Neural cell (in vitro differentiated cells): ENCODE results near the gene EMC9. TPM values are rescaled to one million over a fixed set of nuclear protein-coding genes. Genes with fewer than 3 reads are reported as not detected.

Experiments
- H2AFZ ChIP-seq: fragments of 200-600, 300-800 bp; sonication (generic), shearing (Covaris generic); 2 replicates; pipeline ENCODE4 v1.6.0; 2014; ENCODE audit warnings: low read depth, mild to moderate bottlenecking, antibody characterized with exemption, low read length, moderate library complexity
- H3F3A ChIP-seq: fragments of 200-600 bp; shearing (Covaris generic); 2 replicates; pipeline ENCODE4 v1.6.1; 2016; ENCODE audit warnings: mild to moderate bottlenecking, moderate library complexity, mixed read lengths, antibody characterized with exemption, low read length; ENCODE audit not compliant: insufficient read depth, poor library complexity, severe bottlenecking
- H3K27ac ChIP-seq: fragments of 200-600, 300-800 bp; sonication (generic), shearing (Covaris generic); 2 replicates; pipeline ENCODE4 v1.5.1; 2014; ENCODE audit warnings: mild to moderate bottlenecking, low read length, moderate library complexity
- H3K27me3 ChIP-seq: fragments of 300-800, 200-600 bp; sonication (generic), shearing (Covaris generic); 2 replicates; pipeline ENCODE4 v1.6.0; 2014; ENCODE audit warnings: mild to moderate bottlenecking, low read depth, low read length, moderate library complexity; ENCODE audit not compliant: insufficient read depth
- H3K36me3 ChIP-seq: fragments of 300-800, 200-600 bp; sonication (generic), shearing (Covaris generic); 2 replicates; pipeline ENCODE4 v1.5.1; 2014; ENCODE audit warnings: mild to moderate bottlenecking, antibody characterized with exemption, low read length, moderate library complexity; ENCODE audit not compliant: insufficient read depth
- H3K4me2 ChIP-seq: fragments of 300-800, 200-600 bp; sonication (generic), shearing (Covaris generic); 2 replicates; pipeline ENCODE4 v1.6.0; 2014; ENCODE audit warnings: mild to moderate bottlenecking, low read length
- H3K4me3 ChIP-seq: fragments of 300-800, 200-600 bp; sonication (generic), shearing (Covaris generic); 2 replicates; pipeline ENCODE4 v1.5.1; 2014; ENCODE audit warnings: mild to moderate bottlenecking, low read length, moderate library complexity
- H3K79me2 ChIP-seq: fragments of 200-600 bp; shearing (Covaris generic); replicated peaks from 2 replicates; pipeline ENCODE4 v1.6.0; 2014; ENCODE audit warnings: mild to moderate bottlenecking, low read length, moderate library complexity; ENCODE audit not compliant: insufficient read depth
- H3K9ac ChIP-seq: fragments of 300-800, 200-600 bp; sonication (generic), shearing (Covaris generic); 2 replicates; pipeline ENCODE4 v1.6.1; 2016; ENCODE audit warnings: mild to moderate bottlenecking, low read length, mixed read lengths
- H3K9me2 ChIP-seq: fragments of 200-600 bp; shearing (Covaris generic); 2 replicates; pipeline ENCODE4 v1.6.1; 2016; ENCODE audit warnings: mild to moderate bottlenecking, low read length, mixed read lengths; ENCODE audit not compliant: insufficient read depth
- H3K9me3 ChIP-seq: fragments of 200-600, 300-800 bp; sonication (generic), shearing (Covaris generic); 2 replicates; pipeline ENCODE4 v1.6.1; 2016; ENCODE audit warnings: mild to moderate bottlenecking, mixed run types, low read length, moderate library complexity, mixed read lengths
- H4K20me1 ChIP-seq: fragments of 200-600 bp; shearing (Covaris generic); 2 replicates; pipeline ENCODE4 v1.6.1; 2016; ENCODE audit warnings: mild to moderate bottlenecking, mixed run types; ENCODE audit not compliant: insufficient read depth
- CTCF ChIP-seq: fragments of 450-650 bp; IDR thresholded peaks from 2 replicates; pipeline ENCODE4 v1.5.1; 2014; ENCODE audit warnings: antibody characterized with exemption, mild to moderate bottlenecking, moderate library complexity; ENCODE audit not compliant: poor library complexity, severe bottlenecking
- EP300 ChIP-seq: fragments of 450-650 bp; conservative IDR thresholded peaks from 2 replicates; pipeline ENCODE4 v1.6.1; 2014; ENCODE audit warnings: antibody characterized with exemption, mild to moderate bottlenecking, moderate library complexity; ENCODE audit not compliant: poor library complexity, severe bottlenecking
- EZH2 ChIP-seq: fragments of 200-600, 300-800 bp; shearing (Covaris generic), sonication (generic); IDR thresholded peaks from 2 replicates; pipeline ENCODE4 v1.6.1; 2014; ENCODE audit warnings: antibody characterized with exemption, low read length, borderline replicate concordance, mild to moderate bottlenecking; ENCODE audit not compliant: insufficient read depth, poor library complexity, severe bottlenecking
- MXI1 ChIP-seq: fragments of 450-650 bp; conservative IDR thresholded peaks from 2 replicates; pipeline ENCODE4 v1.6.1; 2014; ENCODE audit warnings: antibody characterized with exemption, mild to moderate bottlenecking; ENCODE audit not compliant: poor library complexity, severe bottlenecking
- POLR2AphosphoS5 ChIP-seq: IDR thresholded peaks from 2 replicates; pipeline ENCODE4 v1.6.1; 2012
- RAD21 ChIP-seq: fragments of 450-650 bp; conservative IDR thresholded peaks from 2 replicates; pipeline ENCODE4 v1.6.1; 2014; ENCODE audit warnings: antibody characterized with exemption, mild to moderate bottlenecking, moderate library complexity
- REST ChIP-seq: IDR thresholded peaks from 2 replicates; pipeline ENCODE4 v1.6.1; 2012; ENCODE audit warnings: borderline replicate concordance
- SMC3 ChIP-seq: fragments of 450-650 bp; conservative IDR thresholded peaks from 2 replicates; pipeline ENCODE4 v1.6.1; 2014; ENCODE audit warnings: antibody characterized with exemption, mild to moderate bottlenecking, moderate library complexity; ENCODE audit not compliant: poor library complexity
- TAF1 ChIP-seq: IDR thresholded peaks from 2 replicates; pipeline ENCODE4 v1.6.1; 2012; ENCODE audit warnings: low read depth
- polyA plus RNA-seq: library from polyadenylated mRNA; depleted of rRNA; stranded (reverse); fragments of >200 nt; gene quantifications from 2 replicates; pipeline ENCODE4 v1.2.3, GENCODE V29; 2014

EMC9 gene
- polyA plus RNA-seq, 1 donor from 2014 or later = 45.1 TPM

- no peak overlapping the region for H2AFZ ChIP-seq
- TF ChIP-seq MXI1 = no peak
- no peaks in the 10 kb centered on the region for H3K9me2 ChIP-seq
- H3K4me3 ChIP-seq = no peak overlapping the region
- H3K9ac ChIP-seq = no peak overlapping the region
- no peak overlapping the region for H3K4me2 ChIP-seq
- H3K27ac ChIP-seq = no peak overlapping the region
- H3K9me3 ChIP-seq = no peaks in the 10 kb centered on the region
- peaks cover 9% of the 10 kb centered on the region for H3K79me2 ChIP-seq
- H3K27me3 ChIP-seq = no peaks in the 10 kb centered on the region
- H4K20me1 ChIP-seq = no peaks in the 10 kb centered on the region
- no peaks in the 10 kb centered on the region for H3K36me3 ChIP-seq
- no peaks in the 10 kb centered on the region for H3F3A ChIP-seq
These were observed 10.2 kb upstream of the EMC9 start for GRCh38 chr14:24151404-24152080.

GRCh38 chr14:24150993-24151392 is 9.6 kb upstream of the EMC9 start:
- Histone ChIP-seq H3K79me2 (peaks cover 9% of the 10 kb centered on the region), H3K36me3 (no peaks in the 10 kb centered on the region), H3K9me3 (no peaks in the 10 kb centered on the region)

More at GRCh38 chr14:24150993-24151392, 9.6 kb upstream of the EMC9 start:
- Histone ChIP-seq H3K9me2 (no peaks in the 10 kb centered on the region), H3F3A (no peaks in the 10 kb centered on the region), H2AFZ (no peak overlapping the region), H3K27me3 (no peaks in the 10 kb centered on the region), H4K20me1 (no peaks in the 10 kb centered on the region), H3K4me2 (no peak overlapping the region), H3K27ac (no peak overlapping the region), H3K9ac (no peak overlapping the region), H3K4me3 (no peak overlapping the region)
- TF ChIP-seq REST (no peak), EZH2 (no peak), MXI1 (no peak), SMC3 (no peak), RAD21 (no peak), TAF1 (no peak), CTCF (no peak), POLR2AphosphoS5 (no peak), EP300 (no peak)
